ENCODE results near the gene CTNNA2. TPM values are rescaled to one million over a fixed set of nuclear protein-coding genes. Genes with fewer than 3 reads are reported as not detected.

The CTNNA2 gene
- total and polyA plus RNA-seq, 9 of the 15 experiments (the other 6 are each of a cell fraction or from before 2014, with no cell fraction given), result 0.03 to 0.40 (median 0.15) TPM

DNA sequence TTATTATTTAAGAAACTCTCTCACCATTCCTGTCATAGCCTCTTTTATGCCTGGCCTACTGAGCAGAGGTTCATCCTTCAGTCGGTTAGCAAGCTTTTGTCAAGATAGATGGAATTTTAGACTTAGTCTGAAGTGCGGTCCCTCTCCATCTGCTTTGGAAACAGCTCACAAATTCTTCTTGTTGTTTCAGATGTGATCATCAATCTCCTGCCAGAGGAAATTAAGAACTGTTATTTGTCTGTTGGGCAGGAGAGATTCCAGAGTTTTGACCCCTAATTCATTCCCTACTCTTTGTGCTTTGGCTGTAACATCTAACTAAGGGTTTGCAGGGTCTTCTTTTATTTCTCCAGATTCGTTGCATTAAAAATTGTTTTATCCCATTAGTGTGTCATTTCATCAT lies 735.3 kb downstream of the CTNNA2 start:
- BruUV-seq (replicated peaks), result no TSS peak
- Histone ChIP-seq H3K4me2 (ENCODE audit: insufficient read depth, low read length) (no peak overlapping the region), H3K4me1 (replicated peaks in 1 of 2; ENCODE audit: control insufficient read depth in 2 of 2, insufficient read depth in 2 of 2, low read length in 2 of 2) (peaks cover 0 to 15% of the 10 kb centered on the region in 2 experiments; a peak in 3 of 5 replicates), H3K27me3 (ENCODE audit: control insufficient read depth in 2 of 2, insufficient read depth in 2 of 2, low read length in 2 of 2) (no peaks in the 10 kb centered on the region), H4K20me1 (replicated peaks; ENCODE audit: control insufficient read depth, insufficient read depth, low read length) (no peaks in the 10 kb centered on the region), H3K4me3 (no peak overlapping the region), H3K9ac (ENCODE audit: insufficient read depth in 1 of 2, low read depth in 2 of 2, low read length in 2 of 2) (no peak overlapping the region), H3K36me3 (ENCODE audit: control insufficient read depth, insufficient read depth, low read length) (no peaks in the 10 kb centered on the region), H2AFZ (ENCODE audit: low read depth, low read length) (no peak overlapping the region; the same call in 1 of the 2 replicates), H3K9me3 (replicated peaks; ENCODE audit: control insufficient read depth, insufficient read depth, low read depth, low read length) (no peaks in the 10 kb centered on the region), H3K27ac (ENCODE audit: extremely low read depth, low read depth, low read length) (no peak overlapping the region), H3K79me2 (ENCODE audit: control insufficient read depth, insufficient read depth, low read length) (no peaks in the 10 kb centered on the region), H3K9me1 (ENCODE audit: control insufficient read depth, insufficient read depth, low read length) (no peaks in the 10 kb centered on the region)
- no peak for TF ChIP-seq ATF7 (IDR thresholded peaks at IDR 0.05)
- no peak for TF ChIP-seq ZNF24 (IDR thresholded peaks at IDR 0.05)
- no peak for TF ChIP-seq ZNF77 (CRISPR knock-in tag; IDR thresholded peaks at IDR 0.05)
- TF ChIP-seq ZNF175 (CRISPR knock-in tag; IDR thresholded peaks at IDR 0.05; ENCODE audit: low read depth), result no peak
- no peak for TF ChIP-seq ATF1 (CRISPR knock-in tag; IDR thresholded peaks at IDR 0.05)
- TF ChIP-seq ATF1 (tag; IDR thresholded peaks at IDR 0.05), result no peak
- TF ChIP-seq NONO (IDR thresholded peaks at IDR 0.05; ENCODE audit: low read depth in 2 of 2, low read length in 1 of 2), result no peak
- TF ChIP-seq ZNF384 (IDR thresholded peaks at IDR 0.05; ENCODE audit: low read depth, low read length), result no peak
- TF ChIP-seq HNRNPK (IDR thresholded peaks at IDR 0.05; ENCODE audit: low read depth, low read length, poor library complexity, severe bottlenecking), result no peak
- TF ChIP-seq TAF7 (tag; IDR thresholded peaks at IDR 0.05), result no peak
- no peak for TF ChIP-seq SIX5 (IDR thresholded peaks at IDR 0.05; ENCODE audit: borderline replicate concordance in 1 of 2, insufficient read depth in 1 of 2, low read depth in 1 of 2, low read length in 2 of 2)
- no peak for TF ChIP-seq ZNF561 (CRISPR knock-in tag; conservative IDR thresholded peaks at IDR 0.05)
- no peak for TF ChIP-seq NCOA6 (IDR thresholded peaks at IDR 0.05)
- no peak for TF ChIP-seq STAT5B (CRISPR knock-in tag; IDR thresholded peaks at IDR 0.05)
- TF ChIP-seq CEBPG (CRISPR knock-in tag; IDR thresholded peaks at IDR 0.05), result no peak
- no peak for TF ChIP-seq CEBPG (tag; conservative IDR thresholded peaks at IDR 0.05 in 1 of 2, IDR thresholded peaks at IDR 0.05 in 1 of 2)
- ChIA-PET POLR2A (no interaction called here), CTCF (ENCODE audit: low intra/inter-chr PET ratio) (no interaction called here)
- FAIRE-seq, result no peak
- in situ Hi-C loops (cut with MboI), result no loop called here
- WGBS (ENCODE audit: insufficient coverage, low coverage, missing lambda C conversion rate), result 30% methylated on average over 3 of the region's 3 CpGs
- intact Hi-C loops (cut with micrococcal nuclease), result no loop called here
- no peak for ATAC-seq
- no peak for DNase-seq (ENCODE audit: extremely low read depth in 1 of 4, low spot score in 3 of 4)

Measured in K562 (cell line).